Astrocyte of the cerebellum (primary cell): Measurements from ENCODE around the gene RHBDL3.
A peak's percentile ranks its signal among the peaks of the same experiment; 100 is the strongest.

Source experiments
- DNase-seq: peaks from one replicate; pipeline ENCODE4 v3.0.0-alpha.2; 2011; ENCODE audit warnings: low read depth
- H3K4me3 ChIP-seq: 2 replicates; pipeline ENCODE4 v1.5.1; 2011; ENCODE audit warnings: mild to moderate bottlenecking, low read depth, low read length, moderate library complexity
- in situ Hi-C: cut with HindIII; loops from 2 replicates; pipeline ENCODE4 v1.10.0; 2017; ENCODE audit warnings: low sequenced_read_pairs
- TF ChIP-seq, protein P1 (sequence below): IDR thresholded peaks from 2 replicates; pipeline ENCODE4 v1.5.1; 2012; ENCODE audit warnings: low read length, low read depth, moderate library complexity, mild to moderate bottlenecking; ENCODE audit errors: missing control alignments

The RHBDL3 gene

DNA sequence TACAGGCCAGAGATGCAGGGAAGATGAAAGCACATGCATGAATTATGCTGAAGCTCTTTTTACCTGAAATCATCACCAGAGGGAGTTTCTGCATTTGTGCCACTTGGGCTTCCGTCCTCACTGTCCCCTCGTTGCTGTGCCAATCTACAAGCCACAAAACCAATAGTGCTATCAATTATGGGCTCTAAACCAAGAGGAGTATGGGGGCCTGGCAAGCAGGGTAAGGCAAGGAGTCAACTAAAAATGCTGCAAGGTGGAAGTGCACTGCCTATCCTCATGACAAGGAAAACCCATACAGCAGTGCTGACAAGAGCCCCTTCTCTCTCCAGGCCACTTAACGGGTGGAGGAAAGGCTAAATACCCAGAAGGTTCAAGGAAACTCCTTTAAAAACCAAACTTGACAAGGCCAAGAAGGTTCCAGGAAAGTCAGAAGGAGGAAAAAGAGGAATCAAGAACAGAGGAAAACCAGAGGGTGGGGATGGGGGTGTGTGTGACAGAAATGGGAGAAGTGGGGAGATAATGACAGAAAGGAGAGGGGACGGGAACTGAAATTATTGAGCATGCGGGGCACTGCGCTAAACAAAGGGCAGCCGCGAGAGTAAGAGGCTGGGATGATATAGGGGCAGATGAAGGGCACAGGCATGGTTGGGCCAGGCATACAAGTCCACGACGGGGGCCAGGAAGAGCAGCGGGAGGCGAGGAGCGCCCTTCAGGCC is 75.7 kb downstream of the RHBDL3 start:
- DNase-seq: no peak
- H3K4me3 ChIP-seq: peak overlapping the region; percentile 47
- TF ChIP-seq, protein P1, sequence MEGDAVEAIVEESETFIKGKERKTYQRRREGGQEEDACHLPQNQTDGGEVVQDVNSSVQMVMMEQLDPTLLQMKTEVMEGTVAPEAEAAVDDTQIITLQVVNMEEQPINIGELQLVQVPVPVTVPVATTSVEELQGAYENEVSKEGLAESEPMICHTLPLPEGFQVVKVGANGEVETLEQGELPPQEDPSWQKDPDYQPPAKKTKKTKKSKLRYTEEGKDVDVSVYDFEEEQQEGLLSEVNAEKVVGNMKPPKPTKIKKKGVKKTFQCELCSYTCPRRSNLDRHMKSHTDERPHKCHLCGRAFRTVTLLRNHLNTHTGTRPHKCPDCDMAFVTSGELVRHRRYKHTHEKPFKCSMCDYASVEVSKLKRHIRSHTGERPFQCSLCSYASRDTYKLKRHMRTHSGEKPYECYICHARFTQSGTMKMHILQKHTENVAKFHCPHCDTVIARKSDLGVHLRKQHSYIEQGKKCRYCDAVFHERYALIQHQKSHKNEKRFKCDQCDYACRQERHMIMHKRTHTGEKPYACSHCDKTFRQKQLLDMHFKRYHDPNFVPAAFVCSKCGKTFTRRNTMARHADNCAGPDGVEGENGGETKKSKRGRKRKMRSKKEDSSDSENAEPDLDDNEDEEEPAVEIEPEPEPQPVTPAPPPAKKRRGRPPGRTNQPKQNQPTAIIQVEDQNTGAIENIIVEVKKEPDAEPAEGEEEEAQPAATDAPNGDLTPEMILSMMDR: peak; percentile 36
- in situ Hi-C loops: no loop called here

DNA sequence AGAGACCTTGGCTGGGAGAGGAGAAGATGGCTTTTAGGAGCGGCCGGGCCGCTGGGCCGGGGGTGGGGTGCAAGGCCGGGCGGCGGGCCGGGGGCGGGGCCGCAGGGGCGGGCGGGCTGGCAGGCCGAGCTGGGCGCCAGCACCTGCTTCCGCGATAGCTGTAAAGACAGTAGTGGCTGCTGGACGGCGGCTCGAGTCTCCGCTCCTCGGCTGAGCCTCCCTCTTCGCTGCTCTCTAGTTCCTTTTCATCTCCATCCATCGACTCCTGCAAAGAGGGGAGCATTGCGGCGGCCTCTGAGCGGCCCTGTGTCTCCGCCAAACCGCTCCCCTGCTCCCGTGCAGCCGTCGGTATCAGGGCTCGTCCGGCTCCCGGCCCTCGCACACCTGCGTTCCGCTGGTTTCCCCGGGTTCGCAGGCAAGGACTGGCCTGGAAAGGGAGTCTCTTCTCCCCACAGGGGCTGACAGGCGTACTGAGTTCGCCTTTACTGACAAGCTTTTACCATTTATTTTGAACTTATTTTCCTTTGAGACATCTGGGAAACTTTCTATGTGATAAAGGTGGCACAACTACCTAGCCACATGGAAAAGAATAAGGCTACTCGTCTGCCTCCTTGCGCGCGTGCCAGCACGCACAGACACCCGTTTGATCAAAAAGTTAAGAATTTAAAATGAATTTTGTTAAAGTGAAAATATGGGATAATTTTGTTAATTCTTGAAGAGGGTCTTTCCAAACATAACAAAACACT is 76.4 kb downstream of the RHBDL3 start, which contains the start of gene C17orf75:
C17orf75 (minus strand) TSS at position 317 of the 746 bp plus-strand sequence; CDS start at position 283, 34 bp downstream.
- H3K4me3 ChIP-seq: peak within 1 kb of the TSS; percentile 47
- no peak for DNase-seq
- TF ChIP-seq, protein P1: no peak
- in situ Hi-C loops: no loop called here

DNA sequence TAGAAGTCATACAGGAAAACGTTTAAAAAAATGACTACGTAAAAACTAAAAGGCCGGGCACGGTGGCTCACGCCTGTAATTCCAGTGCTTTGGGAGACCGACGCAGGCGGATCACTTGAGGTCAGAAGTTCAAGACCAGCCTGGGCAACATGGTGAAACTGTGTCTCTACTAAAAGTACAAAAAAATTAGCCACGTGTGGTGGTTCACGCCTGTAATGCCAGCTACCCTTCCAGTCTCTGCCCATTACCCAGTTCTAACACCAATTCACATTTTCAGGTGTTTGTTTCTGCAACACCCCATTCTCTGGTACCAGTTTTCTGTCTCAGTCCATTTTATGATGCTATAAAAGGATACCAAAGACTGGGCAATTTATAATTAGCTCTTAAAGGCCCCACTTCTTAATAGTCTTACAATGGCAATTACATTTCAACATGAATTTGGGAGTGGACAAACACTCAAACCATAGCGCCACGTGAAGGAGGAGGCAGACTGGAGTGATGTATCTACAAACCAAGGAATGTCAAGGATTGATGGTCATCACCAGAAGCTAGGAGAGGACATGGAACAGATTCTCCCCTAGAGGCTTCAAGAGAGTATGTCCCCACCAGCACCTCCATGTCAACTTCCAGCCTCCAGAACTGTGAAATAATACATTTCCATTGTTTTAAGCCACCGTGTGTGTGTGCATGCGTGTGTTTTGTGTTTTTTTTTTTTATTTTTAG is 77.1 kb downstream of the RHBDL3 start:
- in situ Hi-C loops: no loop called here
- no peak for DNase-seq
- TF ChIP-seq, protein P1: no peak
- peak overlapping the region; percentile 47 for H3K4me3 ChIP-seq

DNA sequence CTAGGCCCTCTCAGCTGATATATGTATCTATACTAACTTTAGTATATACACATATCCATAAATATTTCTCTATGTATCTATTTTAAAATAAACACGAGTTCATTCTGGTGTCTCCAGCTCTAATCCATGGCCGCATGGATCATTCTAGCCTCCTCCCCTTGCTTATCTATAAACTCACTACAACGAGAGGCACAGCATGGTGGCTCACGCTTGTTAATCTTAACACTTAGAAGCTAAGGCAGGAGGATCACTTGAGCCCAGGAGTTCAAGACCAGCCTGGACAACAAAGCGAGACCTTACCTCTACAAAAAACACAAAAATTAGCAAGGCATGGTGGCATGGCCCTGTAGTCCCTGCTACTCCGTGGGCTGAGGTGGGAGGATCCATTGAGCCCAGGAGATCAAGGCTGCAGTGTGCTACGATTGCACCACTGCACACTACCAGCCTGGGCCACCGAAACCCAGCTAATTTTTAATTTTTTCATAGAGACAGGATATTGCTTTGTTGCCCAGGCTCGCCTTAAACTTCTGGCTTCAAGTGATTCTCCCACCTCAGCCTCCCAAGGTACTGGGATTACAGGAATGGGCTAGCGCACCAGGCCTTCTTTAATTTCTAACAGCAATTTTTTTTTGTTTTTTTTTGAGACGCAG is 80.4 kb downstream of the RHBDL3 start:
- no peak for DNase-seq
- in situ Hi-C loops: no loop called here
- TF ChIP-seq, protein P1: no peak
- no peak overlapping the region for H3K4me3 ChIP-seq

DNA sequence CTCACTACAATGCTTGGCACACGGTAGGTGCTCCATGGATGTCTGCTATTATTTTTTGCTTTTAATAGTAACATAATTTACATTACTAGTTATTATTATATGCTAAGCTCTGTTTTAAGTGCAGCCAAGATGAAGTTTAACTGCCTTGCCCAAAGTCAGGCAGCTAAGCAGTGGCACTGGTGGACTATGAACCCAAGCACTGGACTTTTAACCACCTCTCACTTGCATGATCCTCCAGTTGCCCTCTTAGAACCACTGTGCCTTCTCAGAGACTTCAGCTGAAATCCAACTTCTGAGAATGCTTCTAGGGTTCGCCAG is 82.8 kb downstream of the RHBDL3 start:
- no peak for DNase-seq
- in situ Hi-C loops: no loop called here
- TF ChIP-seq, protein P1: no peak
- H3K4me3 ChIP-seq: no peak overlapping the region

DNA sequence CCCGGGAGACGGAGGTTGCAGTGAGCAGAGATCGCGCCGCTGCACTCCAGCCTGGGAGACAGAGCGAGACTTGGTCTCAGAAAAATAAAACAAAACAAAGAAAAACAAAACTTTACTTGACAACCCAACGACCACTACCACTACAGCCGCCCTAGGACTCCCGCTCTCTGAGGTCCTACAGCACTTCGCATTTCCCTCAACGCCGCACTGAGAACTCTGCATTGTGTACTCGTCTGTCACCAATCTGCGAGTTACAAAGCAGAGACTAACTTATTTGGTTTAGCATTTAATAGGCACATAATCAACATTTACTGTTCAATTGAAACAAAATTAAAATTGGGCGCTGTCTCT is 83.8 kb downstream of the RHBDL3 start:
- in situ Hi-C loops: no loop called here
- H3K4me3 ChIP-seq: peak overlapping the region; percentile 92
- TF ChIP-seq, protein P1: no peak
- no peak for DNase-seq
